Peyer's patch (tissue), 4 donors: ENCODE results near the gene TPBGL.

Experiments
- POLR2A ChIP-seq, 2 donors: fragments of 450-650 bp; IDR thresholded peaks; one replicate each; pipeline ENCODE4 v1.5.1; 2017; ENCODE audit warnings: antibody characterized with exemption in 2 of 2, mild to moderate bottlenecking in 2 of 2, moderate library complexity in 2 of 2
- TF ChIP-seq, protein P1 (sequence below), 6 experiments: fragments of 450-650 bp in 4 of 6; fragments of 200-600 bp in 2 of 6; sonication (generic) in 1 of 6; IDR thresholded peaks; one replicate each; pipeline ENCODE4 v1.5.1; 2017 to 2019; ENCODE audit warnings: antibody characterized with exemption in 6 of 6, mild to moderate bottlenecking in 3 of 6, moderate library complexity in 1 of 6

DNA sequence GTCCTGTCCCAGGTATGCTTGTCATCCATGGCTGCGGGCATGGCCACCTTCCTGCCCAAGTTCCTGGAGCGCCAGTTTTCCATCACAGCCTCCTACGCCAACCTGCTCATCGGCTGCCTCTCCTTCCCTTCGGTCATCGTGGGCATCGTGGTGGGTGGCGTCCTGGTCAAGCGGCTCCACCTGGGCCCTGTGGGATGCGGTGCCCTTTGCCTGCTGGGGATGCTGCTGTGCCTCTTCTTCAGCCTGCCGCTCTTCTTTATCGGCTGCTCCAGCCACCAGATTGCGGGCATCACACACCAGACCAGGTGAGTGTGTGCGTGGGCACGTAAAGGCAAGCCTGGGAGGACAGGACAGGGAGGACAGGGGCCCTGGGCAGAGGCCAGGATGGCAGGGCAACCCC is 47.3 kb upstream of the TPBGL start:
- TF ChIP-seq, protein P1, sequence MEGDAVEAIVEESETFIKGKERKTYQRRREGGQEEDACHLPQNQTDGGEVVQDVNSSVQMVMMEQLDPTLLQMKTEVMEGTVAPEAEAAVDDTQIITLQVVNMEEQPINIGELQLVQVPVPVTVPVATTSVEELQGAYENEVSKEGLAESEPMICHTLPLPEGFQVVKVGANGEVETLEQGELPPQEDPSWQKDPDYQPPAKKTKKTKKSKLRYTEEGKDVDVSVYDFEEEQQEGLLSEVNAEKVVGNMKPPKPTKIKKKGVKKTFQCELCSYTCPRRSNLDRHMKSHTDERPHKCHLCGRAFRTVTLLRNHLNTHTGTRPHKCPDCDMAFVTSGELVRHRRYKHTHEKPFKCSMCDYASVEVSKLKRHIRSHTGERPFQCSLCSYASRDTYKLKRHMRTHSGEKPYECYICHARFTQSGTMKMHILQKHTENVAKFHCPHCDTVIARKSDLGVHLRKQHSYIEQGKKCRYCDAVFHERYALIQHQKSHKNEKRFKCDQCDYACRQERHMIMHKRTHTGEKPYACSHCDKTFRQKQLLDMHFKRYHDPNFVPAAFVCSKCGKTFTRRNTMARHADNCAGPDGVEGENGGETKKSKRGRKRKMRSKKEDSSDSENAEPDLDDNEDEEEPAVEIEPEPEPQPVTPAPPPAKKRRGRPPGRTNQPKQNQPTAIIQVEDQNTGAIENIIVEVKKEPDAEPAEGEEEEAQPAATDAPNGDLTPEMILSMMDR (IDR thresholded peaks at IDR 0.05), result no peak
- TF ChIP-seq POLR2A (IDR thresholded peaks at IDR 0.05), result no peak
